ENCODE measurements around the gene DIPK1A.

Gene DIPK1A

GRCh38 chr1:92820024-92820423 is 141.2 kb downstream of the DIPK1A start (continued):
- TF ChIP-seq, protein P1, sequence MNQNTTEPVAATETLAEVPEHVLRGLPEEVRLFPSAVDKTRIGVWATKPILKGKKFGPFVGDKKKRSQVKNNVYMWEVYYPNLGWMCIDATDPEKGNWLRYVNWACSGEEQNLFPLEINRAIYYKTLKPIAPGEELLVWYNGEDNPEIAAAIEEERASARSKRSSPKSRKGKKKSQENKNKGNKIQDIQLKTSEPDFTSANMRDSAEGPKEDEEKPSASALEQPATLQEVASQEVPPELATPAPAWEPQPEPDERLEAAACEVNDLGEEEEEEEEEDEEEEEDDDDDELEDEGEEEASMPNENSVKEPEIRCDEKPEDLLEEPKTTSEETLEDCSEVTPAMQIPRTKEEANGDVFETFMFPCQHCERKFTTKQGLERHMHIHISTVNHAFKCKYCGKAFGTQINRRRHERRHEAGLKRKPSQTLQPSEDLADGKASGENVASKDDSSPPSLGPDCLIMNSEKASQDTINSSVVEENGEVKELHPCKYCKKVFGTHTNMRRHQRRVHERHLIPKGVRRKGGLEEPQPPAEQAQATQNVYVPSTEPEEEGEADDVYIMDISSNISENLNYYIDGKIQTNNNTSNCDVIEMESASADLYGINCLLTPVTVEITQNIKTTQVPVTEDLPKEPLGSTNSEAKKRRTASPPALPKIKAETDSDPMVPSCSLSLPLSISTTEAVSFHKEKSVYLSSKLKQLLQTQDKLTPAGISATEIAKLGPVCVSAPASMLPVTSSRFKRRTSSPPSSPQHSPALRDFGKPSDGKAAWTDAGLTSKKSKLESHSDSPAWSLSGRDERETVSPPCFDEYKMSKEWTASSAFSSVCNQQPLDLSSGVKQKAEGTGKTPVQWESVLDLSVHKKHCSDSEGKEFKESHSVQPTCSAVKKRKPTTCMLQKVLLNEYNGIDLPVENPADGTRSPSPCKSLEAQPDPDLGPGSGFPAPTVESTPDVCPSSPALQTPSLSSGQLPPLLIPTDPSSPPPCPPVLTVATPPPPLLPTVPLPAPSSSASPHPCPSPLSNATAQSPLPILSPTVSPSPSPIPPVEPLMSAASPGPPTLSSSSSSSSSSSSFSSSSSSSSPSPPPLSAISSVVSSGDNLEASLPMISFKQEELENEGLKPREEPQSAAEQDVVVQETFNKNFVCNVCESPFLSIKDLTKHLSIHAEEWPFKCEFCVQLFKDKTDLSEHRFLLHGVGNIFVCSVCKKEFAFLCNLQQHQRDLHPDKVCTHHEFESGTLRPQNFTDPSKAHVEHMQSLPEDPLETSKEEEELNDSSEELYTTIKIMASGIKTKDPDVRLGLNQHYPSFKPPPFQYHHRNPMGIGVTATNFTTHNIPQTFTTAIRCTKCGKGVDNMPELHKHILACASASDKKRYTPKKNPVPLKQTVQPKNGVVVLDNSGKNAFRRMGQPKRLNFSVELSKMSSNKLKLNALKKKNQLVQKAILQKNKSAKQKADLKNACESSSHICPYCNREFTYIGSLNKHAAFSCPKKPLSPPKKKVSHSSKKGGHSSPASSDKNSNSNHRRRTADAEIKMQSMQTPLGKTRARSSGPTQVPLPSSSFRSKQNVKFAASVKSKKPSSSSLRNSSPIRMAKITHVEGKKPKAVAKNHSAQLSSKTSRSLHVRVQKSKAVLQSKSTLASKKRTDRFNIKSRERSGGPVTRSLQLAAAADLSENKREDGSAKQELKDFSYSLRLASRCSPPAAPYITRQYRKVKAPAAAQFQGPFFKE (tag by site-specific recombination; IDR thresholded peaks at IDR 0.05; ENCODE audit: borderline replicate concordance), result no peak
- TF ChIP-seq ZNF623 (tag by site-specific recombination; IDR thresholded peaks at IDR 0.05) (no peak), ZNF37A (tag by site-specific recombination; IDR thresholded peaks at IDR 0.05) (no peak), ZNF610 (tag by site-specific recombination; IDR thresholded peaks at IDR 0.05; ENCODE audit: borderline replicate concordance) (no peak), ZNF416 (tag by site-specific recombination; IDR thresholded peaks at IDR 0.05) (no peak), ZNF76 (tag by site-specific recombination; IDR thresholded peaks at IDR 0.05; ENCODE audit: borderline replicate concordance, low read depth) (no peak), ZBTB21 (tag by site-specific recombination; IDR thresholded peaks at IDR 0.05) (no peak), ZNF221 (tag by site-specific recombination; IDR thresholded peaks at IDR 0.05; ENCODE audit: borderline replicate concordance) (no peak), ZNF629 (tag by site-specific recombination; IDR thresholded peaks at IDR 0.05) (no peak)
- TF ChIP-seq, protein P2, sequence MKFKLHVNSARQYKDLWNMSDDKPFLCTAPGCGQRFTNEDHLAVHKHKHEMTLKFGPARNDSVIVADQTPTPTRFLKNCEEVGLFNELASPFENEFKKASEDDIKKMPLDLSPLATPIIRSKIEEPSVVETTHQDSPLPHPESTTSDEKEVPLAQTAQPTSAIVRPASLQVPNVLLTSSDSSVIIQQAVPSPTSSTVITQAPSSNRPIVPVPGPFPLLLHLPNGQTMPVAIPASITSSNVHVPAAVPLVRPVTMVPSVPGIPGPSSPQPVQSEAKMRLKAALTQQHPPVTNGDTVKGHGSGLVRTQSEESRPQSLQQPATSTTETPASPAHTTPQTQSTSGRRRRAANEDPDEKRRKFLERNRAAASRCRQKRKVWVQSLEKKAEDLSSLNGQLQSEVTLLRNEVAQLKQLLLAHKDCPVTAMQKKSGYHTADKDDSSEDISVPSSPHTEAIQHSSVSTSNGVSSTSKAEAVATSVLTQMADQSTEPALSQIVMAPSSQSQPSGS (tag by site-specific recombination; IDR thresholded peaks at IDR 0.05; ENCODE audit: low read depth), result no peak
- TF ChIP-seq, protein P3, sequence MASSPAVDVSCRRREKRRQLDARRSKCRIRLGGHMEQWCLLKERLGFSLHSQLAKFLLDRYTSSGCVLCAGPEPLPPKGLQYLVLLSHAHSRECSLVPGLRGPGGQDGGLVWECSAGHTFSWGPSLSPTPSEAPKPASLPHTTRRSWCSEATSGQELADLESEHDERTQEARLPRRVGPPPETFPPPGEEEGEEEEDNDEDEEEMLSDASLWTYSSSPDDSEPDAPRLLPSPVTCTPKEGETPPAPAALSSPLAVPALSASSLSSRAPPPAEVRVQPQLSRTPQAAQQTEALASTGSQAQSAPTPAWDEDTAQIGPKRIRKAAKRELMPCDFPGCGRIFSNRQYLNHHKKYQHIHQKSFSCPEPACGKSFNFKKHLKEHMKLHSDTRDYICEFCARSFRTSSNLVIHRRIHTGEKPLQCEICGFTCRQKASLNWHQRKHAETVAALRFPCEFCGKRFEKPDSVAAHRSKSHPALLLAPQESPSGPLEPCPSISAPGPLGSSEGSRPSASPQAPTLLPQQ (tag by site-specific recombination; IDR thresholded peaks at IDR 0.05), result no peak
- TF ChIP-seq, protein P4, sequence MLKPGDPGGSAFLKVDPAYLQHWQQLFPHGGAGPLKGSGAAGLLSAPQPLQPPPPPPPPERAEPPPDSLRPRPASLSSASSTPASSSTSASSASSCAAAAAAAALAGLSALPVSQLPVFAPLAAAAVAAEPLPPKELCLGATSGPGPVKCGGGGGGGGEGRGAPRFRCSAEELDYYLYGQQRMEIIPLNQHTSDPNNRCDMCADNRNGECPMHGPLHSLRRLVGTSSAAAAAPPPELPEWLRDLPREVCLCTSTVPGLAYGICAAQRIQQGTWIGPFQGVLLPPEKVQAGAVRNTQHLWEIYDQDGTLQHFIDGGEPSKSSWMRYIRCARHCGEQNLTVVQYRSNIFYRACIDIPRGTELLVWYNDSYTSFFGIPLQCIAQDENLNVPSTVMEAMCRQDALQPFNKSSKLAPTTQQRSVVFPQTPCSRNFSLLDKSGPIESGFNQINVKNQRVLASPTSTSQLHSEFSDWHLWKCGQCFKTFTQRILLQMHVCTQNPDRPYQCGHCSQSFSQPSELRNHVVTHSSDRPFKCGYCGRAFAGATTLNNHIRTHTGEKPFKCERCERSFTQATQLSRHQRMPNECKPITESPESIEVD (tag by site-specific recombination; IDR thresholded peaks at IDR 0.05), result no peak
- TF ChIP-seq, protein P5, sequence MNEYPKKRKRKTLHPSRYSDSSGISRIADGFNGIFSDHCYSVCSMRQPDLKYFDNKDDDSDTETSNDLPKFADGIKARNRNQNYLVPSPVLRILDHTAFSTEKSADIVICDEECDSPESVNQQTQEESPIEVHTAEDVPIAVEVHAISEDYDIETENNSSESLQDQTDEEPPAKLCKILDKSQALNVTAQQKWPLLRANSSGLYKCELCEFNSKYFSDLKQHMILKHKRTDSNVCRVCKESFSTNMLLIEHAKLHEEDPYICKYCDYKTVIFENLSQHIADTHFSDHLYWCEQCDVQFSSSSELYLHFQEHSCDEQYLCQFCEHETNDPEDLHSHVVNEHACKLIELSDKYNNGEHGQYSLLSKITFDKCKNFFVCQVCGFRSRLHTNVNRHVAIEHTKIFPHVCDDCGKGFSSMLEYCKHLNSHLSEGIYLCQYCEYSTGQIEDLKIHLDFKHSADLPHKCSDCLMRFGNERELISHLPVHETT (tag by site-specific recombination; IDR thresholded peaks at IDR 0.05), result no peak

Measured in HEK293 (cell line).